H9 (cell line): ENCODE data around the gene NT5C3B. TPM values are rescaled to one million over a fixed set of nuclear protein-coding genes. Genes with fewer than 3 reads are reported as not detected.
A peak's percentile ranks its signal among the peaks of the same experiment; 100 is the strongest.
"Not testable (repeated sequence)": the region's sequence is repeated elsewhere in the genome, so short reads cannot be mapped to it uniquely, and the experiment has no call there.

ENCODE experiments used
- DNase-seq: peaks from one replicate; pipeline ENCODE4 v3.0.0-alpha.2; 2017
- H2AFZ ChIP-seq: one replicate; pipeline ENCODE4 v1.6.1; 2013; ENCODE audit warnings: mild to moderate bottlenecking, low read length, control low read depth, moderate library complexity
- H2AK5ac ChIP-seq: 2 replicates; pipeline ENCODE4 v1.6.1; 2013; ENCODE audit warnings: low read length, control low read depth, mixed read lengths; ENCODE audit not compliant: insufficient read length
- H2BK120ac ChIP-seq: one replicate; pipeline ENCODE4 v1.6.1; 2013; ENCODE audit warnings: low read depth, mild to moderate bottlenecking, low read length, control low read depth, inconsistent platforms; ENCODE audit not compliant: poor library complexity, severe bottlenecking
- H2BK12ac ChIP-seq: 2 replicates; pipeline ENCODE4 v1.6.1; 2013; ENCODE audit warnings: low read length, control low read depth, mixed read lengths, low read depth; ENCODE audit not compliant: insufficient read length
- H2BK15ac ChIP-seq: 2 replicates; pipeline ENCODE4 v1.6.1; 2013; ENCODE audit warnings: low read depth, low read length, control low read depth
- H2BK20ac ChIP-seq: one replicate; pipeline ENCODE4 v1.6.1; 2013; ENCODE audit warnings: low read depth, mild to moderate bottlenecking, low read length, control low read depth, inconsistent platforms; ENCODE audit not compliant: poor library complexity, severe bottlenecking
- H2BK5ac ChIP-seq: 2 replicates; pipeline ENCODE4 v1.6.1; 2013; ENCODE audit warnings: low read length, control low read depth, mixed read lengths; ENCODE audit not compliant: insufficient read length
- H3K14ac ChIP-seq: 2 replicates; pipeline ENCODE4 v1.6.1; 2013; ENCODE audit warnings: low read length, control low read depth; ENCODE audit not compliant: insufficient read depth
- H3K18ac ChIP-seq: 2 replicates; pipeline ENCODE4 v1.6.1; 2013; ENCODE audit warnings: low read depth, mild to moderate bottlenecking, mixed read lengths, low read length, control low read depth; ENCODE audit not compliant: insufficient read length
- H3K23ac ChIP-seq: 2 replicates; pipeline ENCODE4 v1.6.1; 2013; ENCODE audit warnings: low read length, control low read depth, mixed read lengths, low read depth; ENCODE audit not compliant: insufficient read length
- H3K23me2 ChIP-seq: 2 replicates; pipeline ENCODE4 v1.6.1; 2013; ENCODE audit warnings: low read depth, mild to moderate bottlenecking, mixed read lengths, low read length, control low read depth; ENCODE audit not compliant: insufficient read length, poor library complexity, severe bottlenecking
- H3K27ac ChIP-seq: 2 replicates; pipeline ENCODE4 v1.5.1; 2013; ENCODE audit warnings: low read length, control low read depth, mixed read lengths, low read depth; ENCODE audit not compliant: insufficient read length
- H3K27me3 ChIP-seq: 2 replicates; pipeline ENCODE4 v1.6.1; 2013; ENCODE audit warnings: low read length, control low read depth, inconsistent platforms; ENCODE audit not compliant: insufficient read depth
- H3K4ac ChIP-seq: 2 replicates; pipeline ENCODE4 v1.6.1; 2013; ENCODE audit warnings: low read depth, mild to moderate bottlenecking, control low read depth, inconsistent platforms, low read length, moderate library complexity
- H3K4me1 ChIP-seq: 2 replicates; pipeline ENCODE4 v1.6.1; 2013; ENCODE audit warnings: low read length, control low read depth, inconsistent platforms; ENCODE audit not compliant: insufficient read depth
- H3K4me2 ChIP-seq: 2 replicates; pipeline ENCODE4 v1.6.1; 2013; ENCODE audit warnings: low read length, control low read depth, mixed read lengths; ENCODE audit not compliant: insufficient read length, insufficient read depth
- H3K56ac ChIP-seq: 2 replicates; pipeline ENCODE4 v1.6.1; 2013; ENCODE audit warnings: low read depth, mild to moderate bottlenecking, mixed read lengths, low read length, control low read depth; ENCODE audit not compliant: insufficient read length
- H3K79me1 ChIP-seq: 2 replicates; pipeline ENCODE4 v1.6.1; 2013; ENCODE audit warnings: low read depth, mild to moderate bottlenecking, moderate library complexity, low read length, control low read depth, inconsistent platforms; ENCODE audit not compliant: insufficient read depth, poor library complexity, severe bottlenecking
- H3K79me2 ChIP-seq: 2 replicates; pipeline ENCODE4 v1.6.1; 2013; ENCODE audit warnings: low read length, control low read depth, inconsistent platforms; ENCODE audit not compliant: insufficient read depth
- H3K9ac ChIP-seq: 2 replicates; pipeline ENCODE4 v1.6.1; 2013; ENCODE audit warnings: low read length, control low read depth, mixed read lengths; ENCODE audit not compliant: insufficient read length; ENCODE audit errors: extremely low read depth
- H3K9me3 ChIP-seq: one replicate; pipeline ENCODE4 v1.6.1; 2013; ENCODE audit warnings: low read depth, low read length, inconsistent platforms; ENCODE audit not compliant: control insufficient read depth
- H3T11ph ChIP-seq: one replicate; pipeline ENCODE4 v1.6.1; 2013; ENCODE audit warnings: mild to moderate bottlenecking, low read length, control low read depth, inconsistent platforms
- H4K20me1 ChIP-seq: one replicate; pipeline ENCODE4 v1.6.1; 2013; ENCODE audit not compliant: control insufficient read depth, insufficient read length, insufficient read depth
- H4K5ac ChIP-seq: 2 replicates; pipeline ENCODE4 v1.6.1; 2013; ENCODE audit warnings: low read depth, mild to moderate bottlenecking, mixed read lengths, low read length, control low read depth; ENCODE audit not compliant: insufficient read length
- H4K8ac ChIP-seq: replicated peaks from 2 replicates; pipeline ENCODE4 v1.6.1; 2013; ENCODE audit warnings: low read length, control low read depth, mixed read lengths, low read depth; ENCODE audit not compliant: insufficient read length
- H4K91ac ChIP-seq: 2 replicates; pipeline ENCODE4 v1.6.1; 2013; ENCODE audit warnings: low read depth, mild to moderate bottlenecking, moderate library complexity, mixed read lengths, low read length, control low read depth; ENCODE audit not compliant: insufficient read length
- H3K27ac Mint-ChIP-seq, 3 experiments: 2 replicates in 2 of 3; 3 replicates in 1 of 3; pipeline ENCODE4 v1.8.0; 2020 to 2021; ENCODE audit warnings: mixed read lengths in 3 of 3, mild to moderate bottlenecking in 1 of 3, moderate library complexity in 1 of 3
- H3K27me3 Mint-ChIP-seq: 2 replicates; pipeline ENCODE4 v1.8.0; 2021; ENCODE audit warnings: low read depth, mild to moderate bottlenecking, moderate library complexity, mixed read lengths
- H3K36me3 Mint-ChIP-seq, 3 experiments: 2 replicates in 2 of 3; 3 replicates in 1 of 3; pipeline ENCODE4 v1.8.0; 2020 to 2021; ENCODE audit warnings: low read depth in 3 of 3, mixed read lengths in 3 of 3; ENCODE audit not compliant: insufficient read depth in 1 of 3
- H3K4me1 Mint-ChIP-seq, 2 experiments: 2 replicates each; pipeline ENCODE4 v1.8.0; 2020; ENCODE audit warnings: mixed read lengths in 2 of 2
- H3K4me3 Mint-ChIP-seq, 2 experiments: 2 replicates in 1 of 2; 3 replicates in 1 of 2; pipeline ENCODE4 v1.8.0; 2020 to 2021; ENCODE audit warnings: mild to moderate bottlenecking in 2 of 2, mixed read lengths in 2 of 2, moderate library complexity in 1 of 2
- H3K9me3 Mint-ChIP-seq, 2 experiments: 2 replicates in 1 of 2; 3 replicates in 1 of 2; pipeline ENCODE4 v1.8.0; 2020; ENCODE audit warnings: mild to moderate bottlenecking in 2 of 2, mixed read lengths in 2 of 2, moderate library complexity in 1 of 2
- WGBS: extraction: QIAGEN DNeasy Blood & Tissue Kit; methylation state at CpG from one replicate; pipeline ENCODE4 v1.1.7; 2013; ENCODE audit warnings: missing lambda C conversion rate, low lambda C conversion rate, mixed read lengths; ENCODE audit not compliant: insufficient read length; ENCODE audit errors: extremely low coverage; 5-methylcytosine and 5-hydroxymethylcytosine counted together
- total RNA-seq: library from RNA; stranded (reverse); gene quantifications from 2 replicates; pipeline ENCODE4 v1.2.1, GENCODE V29; 2021
- TF ChIP-seq, protein P1 (sequence below): fragments of 200-600 bp; sonication (generic); conservative IDR thresholded peaks from 3 replicates; pipeline ENCODE4 v1.8.0; 2021; ENCODE audit warnings: antibody characterized with exemption, mild to moderate bottlenecking

Gene NT5C3B
- total RNA-seq, 1 experiment from 2014 or later: 76.1 TPM

DNA sequence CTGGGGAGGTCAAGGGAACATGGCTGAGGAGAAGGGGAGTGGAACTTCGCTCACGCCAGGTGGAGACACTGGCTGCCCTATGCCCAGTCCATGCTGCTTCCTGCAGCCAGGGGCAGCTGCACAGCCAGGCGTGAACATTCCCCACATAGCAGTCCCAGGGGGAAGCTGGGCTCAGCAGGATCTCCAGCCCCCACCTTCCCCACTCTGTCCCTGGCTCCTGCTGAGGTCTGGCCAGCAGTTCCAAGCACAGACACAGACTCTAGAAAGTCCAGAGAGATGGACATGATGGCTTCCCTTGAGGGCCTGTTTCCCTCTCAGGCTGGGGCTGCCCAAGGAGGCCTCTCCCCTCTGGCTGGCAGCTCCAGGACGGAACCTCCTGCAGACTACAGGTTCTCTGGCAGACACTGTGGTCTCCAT is 58.9 kb downstream of the NT5C3B start:
- H3K27ac ChIP-seq: no peak overlapping the region
- H3K9me3 ChIP-seq: no peaks in the 10 kb centered on the region
- H3K56ac ChIP-seq: no peak overlapping the region
- H4K8ac ChIP-seq: no peak overlapping the region
- TF ChIP-seq, protein P1, sequence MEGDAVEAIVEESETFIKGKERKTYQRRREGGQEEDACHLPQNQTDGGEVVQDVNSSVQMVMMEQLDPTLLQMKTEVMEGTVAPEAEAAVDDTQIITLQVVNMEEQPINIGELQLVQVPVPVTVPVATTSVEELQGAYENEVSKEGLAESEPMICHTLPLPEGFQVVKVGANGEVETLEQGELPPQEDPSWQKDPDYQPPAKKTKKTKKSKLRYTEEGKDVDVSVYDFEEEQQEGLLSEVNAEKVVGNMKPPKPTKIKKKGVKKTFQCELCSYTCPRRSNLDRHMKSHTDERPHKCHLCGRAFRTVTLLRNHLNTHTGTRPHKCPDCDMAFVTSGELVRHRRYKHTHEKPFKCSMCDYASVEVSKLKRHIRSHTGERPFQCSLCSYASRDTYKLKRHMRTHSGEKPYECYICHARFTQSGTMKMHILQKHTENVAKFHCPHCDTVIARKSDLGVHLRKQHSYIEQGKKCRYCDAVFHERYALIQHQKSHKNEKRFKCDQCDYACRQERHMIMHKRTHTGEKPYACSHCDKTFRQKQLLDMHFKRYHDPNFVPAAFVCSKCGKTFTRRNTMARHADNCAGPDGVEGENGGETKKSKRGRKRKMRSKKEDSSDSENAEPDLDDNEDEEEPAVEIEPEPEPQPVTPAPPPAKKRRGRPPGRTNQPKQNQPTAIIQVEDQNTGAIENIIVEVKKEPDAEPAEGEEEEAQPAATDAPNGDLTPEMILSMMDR: no peak
- H2BK5ac ChIP-seq: no peak overlapping the region
- H3K79me2 ChIP-seq: no peaks in the 10 kb centered on the region; the same call in 1 of the 2 replicates
- no peaks in the 10 kb centered on the region for H3K9me3 Mint-ChIP-seq
- no peak overlapping the region for H2BK12ac ChIP-seq
- no peak overlapping the region for H4K91ac ChIP-seq
- H3K27ac Mint-ChIP-seq: peak overlapping the region in 1 of 3 experiments; percentile 31; a peak in 2 of 7 replicates
- H2AFZ ChIP-seq: no peak overlapping the region
- H3T11ph ChIP-seq: no peak overlapping the region
- DNase-seq: peak; percentile 77
- H3K4me1 Mint-ChIP-seq: peaks cover 57 to 65% of the 10 kb centered on the region in 2 experiments
- H2AK5ac ChIP-seq: no peak overlapping the region
- no peaks in the 10 kb centered on the region for H3K23me2 ChIP-seq
- H3K4me1 ChIP-seq: peaks cover 2% of the 10 kb centered on the region; the same call in 1 of the 2 replicates
- no peak overlapping the region for H3K23ac ChIP-seq
- no peak overlapping the region for H3K4me2 ChIP-seq
- H2BK120ac ChIP-seq: no peak overlapping the region
- peaks cover 5 to 19% (median 14%) of the 10 kb centered on the region in 3 experiments for H3K36me3 Mint-ChIP-seq
- H3K4me3 Mint-ChIP-seq: no peak overlapping the region
- H3K27me3 ChIP-seq: no peaks in the 10 kb centered on the region
- H2BK20ac ChIP-seq: no peak overlapping the region
- no peak overlapping the region for H4K5ac ChIP-seq
- no peak overlapping the region for H3K4ac ChIP-seq
- no peak overlapping the region for H2BK15ac ChIP-seq
- H3K18ac ChIP-seq: no peak overlapping the region
- no peaks in the 10 kb centered on the region for H3K27me3 Mint-ChIP-seq
- no peak overlapping the region for H3K14ac ChIP-seq
- no peaks in the 10 kb centered on the region for H3K79me1 ChIP-seq
- no peak overlapping the region for H3K9ac ChIP-seq
- no peaks in the 10 kb centered on the region for H4K20me1 ChIP-seq
- WGBS: no CpG with 5 or more reads among the region's 4 CpGs

DNA sequence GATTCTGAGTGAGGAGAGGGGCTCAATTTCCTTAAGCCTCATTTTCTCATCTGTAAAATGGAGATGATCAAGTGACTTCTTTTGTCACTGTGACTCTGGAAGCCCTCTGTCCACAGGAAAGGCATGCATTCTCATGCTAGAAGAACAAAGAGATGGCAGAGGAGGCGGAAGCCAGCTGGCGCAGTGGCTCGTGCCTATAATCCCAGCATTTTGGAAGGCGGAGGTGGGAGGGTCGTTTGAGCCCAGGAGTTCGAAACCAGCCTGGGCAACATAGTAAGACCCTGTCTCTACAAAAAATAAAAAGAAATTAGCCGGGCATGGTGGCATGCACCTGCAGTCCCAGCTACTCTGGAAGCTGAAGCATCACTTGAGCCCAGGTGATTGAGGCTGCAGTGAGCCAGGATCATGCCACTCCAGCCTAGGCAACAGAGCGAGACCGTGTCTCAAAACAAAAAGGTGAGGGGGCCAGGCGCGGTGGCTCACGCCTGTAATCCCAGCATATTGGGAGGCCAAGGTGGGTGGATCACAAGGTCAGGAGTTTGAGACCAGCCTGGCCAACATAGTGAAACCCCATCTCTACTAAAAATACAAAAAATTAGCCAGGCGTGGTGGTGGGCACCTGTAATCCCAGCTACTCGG is 59.7 kb downstream of the NT5C3B start:
- H2AFZ ChIP-seq, H2BK20ac ChIP-seq, H3K9me3 ChIP-seq, H4K20me1 ChIP-seq, H2BK15ac ChIP-seq, H3K56ac ChIP-seq, H3K27ac ChIP-seq, H2BK120ac ChIP-seq, H3K4me1 ChIP-seq, H2AK5ac ChIP-seq, H2BK5ac ChIP-seq, H4K5ac ChIP-seq, H3K18ac ChIP-seq, H3K27me3 Mint-ChIP-seq, H3T11ph ChIP-seq, H3K4ac ChIP-seq, H2BK12ac ChIP-seq, H3K23ac ChIP-seq, H3K79me1 ChIP-seq, H4K8ac ChIP-seq, H3K23me2 ChIP-seq, H4K91ac ChIP-seq, H3K9ac ChIP-seq, H3K4me2 ChIP-seq, H3K27me3 ChIP-seq, H3K79me2 ChIP-seq, H3K9me3 Mint-ChIP-seq: not testable (repeated sequence)
- Mint-ChIP-seq H3K36me3 (peaks cover 4 to 16% (median 10%) of the 10 kb centered on the region in 3 experiments), H3K4me3 (peak overlapping the region in 1 of 2 experiments; percentile 29; a peak in 1 of 5 replicates), H3K4me1 (peaks cover 53 to 63% of the 10 kb centered on the region in 2 experiments), H3K27ac (peak overlapping the region; percentile 21 to 96 (median 95); a peak in 6 of 7 replicates)
- peak; percentile 66 for DNase-seq
- peak overlapping the region; percentile 38; the same call in 1 of the 2 replicates for H3K14ac ChIP-seq
- WGBS: no CpG with 5 or more reads among the region's 14 CpGs
